Sigmoid colon (tissue), 4 donors: ENCODE data around the gene IFIT1.

ENCODE experiments used
- CTCF ChIP-seq, 4 experiments: fragments of 450-650 bp in 3 of 4; fragments of 200-600 bp in 1 of 4; IDR thresholded peaks; one replicate each; pipeline ENCODE4 v1.5.1; 2016 to 2019; ENCODE audit warnings: antibody characterized with exemption in 4 of 4, mild to moderate bottlenecking in 3 of 4, moderate library complexity in 2 of 4
- EP300 ChIP-seq, 4 donors: sonication (generic); formaldehyde crosslinking; IDR thresholded peaks; one replicate each; pipeline ENCODE4 v1.6.1; 2017; ENCODE audit warnings: antibody characterized with exemption in 4 of 4
- POLR2A ChIP-seq, 2 donors: fragments of 450-650 bp; IDR thresholded peaks; one replicate each; pipeline ENCODE4 v1.6.1; 2016; ENCODE audit warnings: antibody characterized with exemption in 2 of 2, mild to moderate bottlenecking in 2 of 2, moderate library complexity in 2 of 2
- POLR2AphosphoS5 ChIP-seq, 4 donors: sonication (generic); formaldehyde crosslinking; IDR thresholded peaks; one replicate each; pipeline ENCODE4 v1.6.1; 2017; ENCODE audit warnings: antibody characterized with exemption in 4 of 4

GRCh38 chr10:89377705-89378637, 14.5 kb upstream of the IFIT1 start, which contains the start of gene IFIT1B:
- TF ChIP-seq CTCF (IDR thresholded peaks at IDR 0.05) (no peak), POLR2AphosphoS5 (IDR thresholded peaks at IDR 0.05) (no peak), POLR2A (IDR thresholded peaks at IDR 0.05) (no peak), EP300 (IDR thresholded peaks at IDR 0.05) (no peak)
